ENCODE measurements around the gene VILL.
"Not testable (repeated sequence)": the region's sequence is repeated elsewhere in the genome, so short reads cannot be mapped to it uniquely, and the experiment has no call there.

DNA sequence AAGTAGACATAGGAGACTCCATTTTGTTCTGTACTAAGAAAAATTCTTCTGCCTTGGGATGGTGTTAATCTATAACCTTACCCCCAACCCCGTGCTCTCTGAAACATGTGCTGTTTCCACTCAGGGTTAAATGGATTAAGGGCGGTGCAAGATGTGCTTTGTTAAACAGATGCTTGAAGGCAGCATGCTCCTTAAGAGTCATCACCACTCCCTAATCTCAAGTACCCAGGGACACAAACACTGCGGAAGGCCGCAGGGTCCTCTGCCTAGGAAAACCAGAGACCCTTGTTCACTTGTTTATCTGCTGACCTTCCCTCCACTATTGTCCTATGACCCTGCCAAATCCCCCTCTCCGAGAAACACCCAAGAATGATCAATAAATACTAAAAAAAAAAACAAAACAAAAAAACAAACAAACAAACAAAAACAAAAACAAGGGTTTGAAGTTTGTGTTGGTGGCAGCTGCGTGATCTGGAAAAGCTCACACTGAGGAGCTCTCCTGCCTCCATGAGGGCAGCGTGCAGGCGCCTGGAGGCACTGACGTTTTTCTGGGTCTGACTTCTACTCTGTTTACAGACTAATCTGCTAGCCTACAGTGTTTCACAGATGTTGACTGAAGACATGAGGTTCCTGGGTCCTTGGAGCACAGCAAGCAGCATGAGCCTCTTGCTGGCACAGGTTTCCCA is 63.4 kb downstream of the VILL start:
- TF ChIP-seq, protein P1, sequence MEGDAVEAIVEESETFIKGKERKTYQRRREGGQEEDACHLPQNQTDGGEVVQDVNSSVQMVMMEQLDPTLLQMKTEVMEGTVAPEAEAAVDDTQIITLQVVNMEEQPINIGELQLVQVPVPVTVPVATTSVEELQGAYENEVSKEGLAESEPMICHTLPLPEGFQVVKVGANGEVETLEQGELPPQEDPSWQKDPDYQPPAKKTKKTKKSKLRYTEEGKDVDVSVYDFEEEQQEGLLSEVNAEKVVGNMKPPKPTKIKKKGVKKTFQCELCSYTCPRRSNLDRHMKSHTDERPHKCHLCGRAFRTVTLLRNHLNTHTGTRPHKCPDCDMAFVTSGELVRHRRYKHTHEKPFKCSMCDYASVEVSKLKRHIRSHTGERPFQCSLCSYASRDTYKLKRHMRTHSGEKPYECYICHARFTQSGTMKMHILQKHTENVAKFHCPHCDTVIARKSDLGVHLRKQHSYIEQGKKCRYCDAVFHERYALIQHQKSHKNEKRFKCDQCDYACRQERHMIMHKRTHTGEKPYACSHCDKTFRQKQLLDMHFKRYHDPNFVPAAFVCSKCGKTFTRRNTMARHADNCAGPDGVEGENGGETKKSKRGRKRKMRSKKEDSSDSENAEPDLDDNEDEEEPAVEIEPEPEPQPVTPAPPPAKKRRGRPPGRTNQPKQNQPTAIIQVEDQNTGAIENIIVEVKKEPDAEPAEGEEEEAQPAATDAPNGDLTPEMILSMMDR (IDR thresholded peaks at IDR 0.05): not testable (repeated sequence)
- TF ChIP-seq POLR2A (IDR thresholded peaks at IDR 0.05): not testable (repeated sequence)
